Measurements from ENCODE around the gene VPS16.

- TF ChIP-seq ZNF747 (tag by site-specific recombination; IDR thresholded peaks at IDR 0.05) (no peak), CTCF (tag by site-specific recombination; IDR thresholded peaks at IDR 0.05) (no peak), REST (tag by site-specific recombination; IDR thresholded peaks at IDR 0.05) (no peak), ZNF302 (tag by site-specific recombination; IDR thresholded peaks at IDR 0.05; ENCODE audit: low read depth) (no peak), ZNF624 (tag by site-specific recombination; IDR thresholded peaks at IDR 0.05) (no peak), OVOL3 (tag by site-specific recombination; IDR thresholded peaks at IDR 0.05) (no peak), ZNF529 (tag by site-specific recombination; IDR thresholded peaks at IDR 0.05; ENCODE audit: insufficient replicate concordance) (no peak), YY1 (tag by site-specific recombination; IDR thresholded peaks at IDR 0.05) (no peak), ZNF558 (tag by site-specific recombination; IDR thresholded peaks at IDR 0.05) (no peak)
Measured at GRCh38 chr20:2859330-2860121, 19.0 kb downstream of the VPS16 start.
